HCT116 (cell line): ENCODE results near the gene KNDC1. TPM values are rescaled to one million over a fixed set of nuclear protein-coding genes. Genes with fewer than 3 reads are reported as not detected.

Source experiments
- ATAC-seq: fragments of 200-7000 bp; cut with Tn5 transposase; 2 replicates; pipeline ENCODE4 v1.9.1; 2020; ENCODE audit warnings: mild to moderate bottlenecking, moderate library complexity
- BruUV-seq: library from RNA; stranded (reverse); fragments of 400-500 nt; replicated peaks from 2 replicates; lab custom pipeline; 2021; lab: Mats Ljungman, UMichigan
- CTCF ChIA-PET: fragments of 300-600 bp; sonication (Branson Sonifier 250); formaldehyde crosslinking; loops from one replicate; lab custom pipeline; 2021; ENCODE audit warnings: antibody characterized with exemption; lab: Charles Lee
- POLR2A ChIA-PET: fragments of 300-600, 350-600 bp; sonication (Branson Sonifier 250); formaldehyde crosslinking; loops from one replicate; lab custom pipeline; 2021; ENCODE audit warnings: antibody characterized with exemption; lab: Charles Lee
- RAD21 ChIA-PET, 2 experiments: fragments of 300-600 bp; sonication (Branson Sonifier 250); formaldehyde crosslinking; loops; one replicate each; lab custom pipeline; 2023; ENCODE audit warnings: low total read pairs in 2 of 2; ENCODE audit not compliant: uncharacterized antibody in 2 of 2, unreplicated experiment in 2 of 2, low non-redundant PET in 1 of 2; lab: Charles Lee
- DNase-seq: peaks from one replicate; pipeline ENCODE4 v3.0.0-alpha.2; 2010; ENCODE audit warnings: low read depth, low spot score
- H2AFZ ChIP-seq: fragments of 200-600 bp; shearing (Covaris generic), sonication (generic); 2 replicates; pipeline ENCODE4 v1.6.1; 2017; ENCODE audit warnings: low read depth, mixed run types, mixed read lengths, antibody characterized with exemption, low read length; ENCODE audit not compliant: poor library complexity, severe bottlenecking
- H3K27ac ChIP-seq: 2 replicates; pipeline ENCODE4 v1.5.1; 2012; ENCODE audit warnings: low read depth, low read length
- H3K27me3 ChIP-seq: fragments of 200-600 bp; sonication (generic); 2 replicates; pipeline ENCODE4 v1.6.1; 2016; ENCODE audit warnings: mixed run types, low read length, mixed read lengths; ENCODE audit not compliant: insufficient read depth
- H3K36me3 ChIP-seq, 2 experiments: fragments of 200-500 bp in 1 of 2; fragments of 200-600 bp in 1 of 2; sonication (Bioruptor generic) in 1 of 2; sonication (generic) in 1 of 2; 2 replicates each; pipeline versions ENCODE4 v1.5.1 to v1.6.1; 2014 to 2016; ENCODE audit warnings: low read length in 2 of 2, inconsistent platforms in 1 of 2, mixed read lengths in 1 of 2, mixed run types in 1 of 2; ENCODE audit not compliant: insufficient read depth in 2 of 2, control insufficient read depth in 1 of 2
- H3K4me1 ChIP-seq, 2 experiments: fragments of 200-600 bp in 1 of 2; sonication (generic) in 1 of 2; 2 replicates each; pipeline versions ENCODE4 v1.5.1 to v1.6.1; 2012 to 2017; ENCODE audit warnings: low read length in 2 of 2, inconsistent platforms in 1 of 2, mild to moderate bottlenecking in 1 of 2, mixed read lengths in 1 of 2, mixed run types in 1 of 2, moderate library complexity in 1 of 2; ENCODE audit not compliant: insufficient read depth in 2 of 2, control insufficient read depth in 1 of 2
- H3K4me2 ChIP-seq: fragments of 200-600 bp; sonication (generic); 2 replicates; pipeline ENCODE4 v1.6.1; 2017; ENCODE audit warnings: mixed run types, low read length, mixed read lengths
- H3K4me3 ChIP-seq, 2 experiments: fragments of 200-600 bp in 1 of 2; sonication (generic) in 1 of 2; replicated peaks in 1 of 2; 2 replicates each; pipeline ENCODE4 v1.5.1; 2011 to 2016; ENCODE audit warnings: low read length in 2 of 2, control low read depth in 1 of 2, low read depth in 1 of 2, mild to moderate bottlenecking in 1 of 2, mixed read lengths in 1 of 2, mixed run types in 1 of 2
- H3K79me2 ChIP-seq: fragments of 200-600 bp; sonication (generic); 2 replicates; pipeline ENCODE4 v1.6.1; 2017; ENCODE audit warnings: mild to moderate bottlenecking, mixed run types, low read length, moderate library complexity, mixed read lengths; ENCODE audit not compliant: insufficient read depth
- H3K9ac ChIP-seq: fragments of 200-600 bp; sonication (generic); 2 replicates; pipeline ENCODE4 v1.6.1; 2016; ENCODE audit warnings: low read length, mixed read lengths
- H3K9me2 ChIP-seq: fragments of 200-600 bp; sonication (generic), shearing (Covaris generic); 2 replicates; pipeline ENCODE4 v1.6.1; 2017; ENCODE audit warnings: mixed run types, mild to moderate bottlenecking, moderate library complexity; ENCODE audit not compliant: insufficient read depth
- H3K9me3 ChIP-seq, 2 experiments: fragments of 200-500 bp in 1 of 2; fragments of 200-600 bp in 1 of 2; sonication (Bioruptor generic) in 1 of 2; sonication (generic) in 1 of 2; 2 replicates each; pipeline ENCODE4 v1.6.1; 2014 to 2017; ENCODE audit warnings: low read length in 2 of 2, mixed read lengths in 2 of 2, inconsistent platforms in 1 of 2, low read depth in 1 of 2, mild to moderate bottlenecking in 1 of 2, mixed run types in 1 of 2, moderate library complexity in 1 of 2; ENCODE audit not compliant: control insufficient read depth in 1 of 2, insufficient read depth in 1 of 2
- H4K20me1 ChIP-seq: fragments of 200-600 bp; sonication (generic), shearing (Covaris generic); 2 replicates; pipeline ENCODE4 v1.6.1; 2017; ENCODE audit warnings: mixed run types, mild to moderate bottlenecking, moderate library complexity; ENCODE audit not compliant: insufficient read depth
- ATF3 ChIP-seq: IDR thresholded peaks from 2 replicates; pipeline ENCODE4 v1.6.1; 2012
- EGR1 ChIP-seq: IDR thresholded peaks from 2 replicates; pipeline ENCODE4 v1.6.1; 2012; ENCODE audit warnings: low read depth
- EZH2phosphoT487 ChIP-seq: fragments of 200-600 bp; IDR thresholded peaks from 2 replicates; pipeline ENCODE4 v1.6.1; 2018; ENCODE audit warnings: antibody characterized with exemption, borderline replicate concordance
- FOSL1 ChIP-seq: IDR thresholded peaks from 2 replicates; pipeline ENCODE4 v1.6.1; 2012; ENCODE audit warnings: low read depth
- POLR2A ChIP-seq: IDR thresholded peaks from 2 replicates; pipeline ENCODE4 v1.7.0; 2011; ENCODE audit warnings: borderline replicate concordance; ENCODE audit not compliant: insufficient read depth, insufficient read length; ENCODE audit errors: extremely low read depth
- RAD21 ChIP-seq: IDR thresholded peaks from 2 replicates; pipeline ENCODE4 v1.6.1; 2012; ENCODE audit warnings: low read depth, mild to moderate bottlenecking
- REST ChIP-seq: IDR thresholded peaks from 2 replicates; pipeline ENCODE4 v1.6.1; 2012; ENCODE audit warnings: low read depth
- SRF ChIP-seq: IDR thresholded peaks from 2 replicates; pipeline ENCODE4 v1.6.1; 2012; ENCODE audit warnings: low read depth
- TCF7L2 ChIP-seq: IDR thresholded peaks from 2 replicates; pipeline ENCODE4 v1.7.0; 2011; ENCODE audit warnings: borderline replicate concordance, inconsistent platforms; ENCODE audit not compliant: insufficient read depth, insufficient read length; ENCODE audit errors: extremely low read depth
- ZFX ChIP-seq: fragments of 450-650 bp; IDR thresholded peaks from 2 replicates; pipeline ENCODE4 v1.6.1; 2017
- intact Hi-C: fragments of 100-400 bp; cut with micrococcal nuclease; formaldehyde crosslinking; loops from 2 replicates; pipeline ENCODE4 v1.10.0; 2022
- total RNA-seq: library from RNA; stranded (reverse); gene quantifications from one replicate; pipeline ENCODE4 v1.2.1, GENCODE V29; 2021; ENCODE audit not compliant: unreplicated experiment

Gene KNDC1
- total RNA-seq, 1 experiment from 2014 or later: 3.6 TPM

GRCh38 chr10:133185421-133185820 lies 25.4 kb downstream of the KNDC1 start (continued):
- TF ChIP-seq REST: no peak
- no peak for TF ChIP-seq RAD21
- no peak for TF ChIP-seq TCF7L2
- no peak for TF ChIP-seq SRF
- no peak for TF ChIP-seq EGR1

- BruUV-seq: no TSS peak
- H3K9me2 ChIP-seq: no peaks in the 10 kb centered on the region
- DNase-seq (no peak), ATAC-seq (no peak)
- no peak for TF ChIP-seq ATF3
- TF ChIP-seq POLR2A: no peak
- no peak for TF ChIP-seq ZFX
- TF ChIP-seq EZH2phosphoT487: no peak
- no peak for TF ChIP-seq FOSL1
- TF ChIP-seq SRF: no peak
- no peak overlapping the region for H2AFZ ChIP-seq
- H3K4me1 ChIP-seq: no peaks in the 10 kb centered on the region
- intact Hi-C loops: no loop called here
- ChIA-PET RAD21 (no interaction called here), POLR2A (no interaction called here), CTCF (no interaction called here)
- no peaks in the 10 kb centered on the region for H3K9me3 ChIP-seq
- no peak overlapping the region for H3K27ac ChIP-seq
- no peak overlapping the region for H3K9ac ChIP-seq
- no peak overlapping the region for H3K4me3 ChIP-seq
- no peaks in the 10 kb centered on the region for H3K27me3 ChIP-seq
- H3K79me2 ChIP-seq: no peaks in the 10 kb centered on the region
- no peak overlapping the region for H3K4me2 ChIP-seq
- H3K36me3 ChIP-seq: no peaks in the 10 kb centered on the region
- no peaks in the 10 kb centered on the region for H4K20me1 ChIP-seq
Measured at GRCh38 chr10:133185916-133186315, 25.9 kb downstream of the KNDC1 start.
